Ovary (tissue), 3 donors: ENCODE results near the gene PTPRN2.

Experiments used
- EP300 ChIP-seq: sonication (generic); formaldehyde crosslinking; IDR thresholded peaks from one replicate; pipeline ENCODE4 v1.6.1; 2017; ENCODE audit warnings: antibody characterized with exemption
- POLR2A ChIP-seq: fragments of 450-650 bp; IDR thresholded peaks from one replicate; pipeline ENCODE4 v1.6.1; 2017; ENCODE audit warnings: antibody characterized with exemption, mild to moderate bottlenecking, moderate library complexity
- TF ChIP-seq, protein P1 (sequence below), 3 donors: fragments of 450-650 bp in 2 of 3; fragments of 200-600 bp in 1 of 3; IDR thresholded peaks; one replicate each; pipeline versions ENCODE4 v1.5.1 to v1.8.0; 2016 to 2022; ENCODE audit warnings: antibody characterized with exemption in 3 of 3, mild to moderate bottlenecking in 1 of 3
- donor health status: DM: no; HTN: no; CAD: no.

DNA sequence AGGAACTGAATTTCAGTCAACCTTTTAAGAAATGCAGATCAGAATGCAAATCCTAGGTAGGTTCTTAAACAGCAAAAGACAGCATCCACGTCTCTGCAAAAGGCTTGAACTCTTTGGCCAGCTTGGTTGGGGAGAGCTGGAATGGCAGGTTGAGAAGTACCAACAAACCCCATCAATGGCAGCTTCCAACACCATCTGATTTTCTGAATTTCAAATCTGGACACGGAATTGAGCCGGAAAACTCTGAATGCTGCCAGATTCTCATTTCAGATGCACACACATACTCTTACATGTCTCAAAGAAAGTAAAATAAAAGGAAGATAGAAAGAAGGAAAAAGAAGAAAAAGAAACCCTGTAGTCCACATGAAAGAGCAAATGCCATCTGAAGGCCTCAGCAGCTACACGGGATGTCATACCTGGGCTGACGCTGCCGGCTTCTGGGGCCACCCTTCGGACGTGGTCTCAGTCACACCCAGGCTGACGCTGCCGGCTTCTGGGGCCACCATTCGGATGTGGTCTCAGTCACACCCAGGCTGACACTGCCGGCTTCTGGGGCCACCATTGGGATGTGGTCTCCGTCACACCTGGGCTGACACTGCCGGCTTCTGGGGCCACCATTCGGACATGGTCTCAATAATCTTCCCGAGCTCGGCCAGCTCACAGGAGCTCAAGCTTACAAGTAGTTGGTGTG is 165.3 kb downstream of the PTPRN2 start:
- TF ChIP-seq, protein P1, sequence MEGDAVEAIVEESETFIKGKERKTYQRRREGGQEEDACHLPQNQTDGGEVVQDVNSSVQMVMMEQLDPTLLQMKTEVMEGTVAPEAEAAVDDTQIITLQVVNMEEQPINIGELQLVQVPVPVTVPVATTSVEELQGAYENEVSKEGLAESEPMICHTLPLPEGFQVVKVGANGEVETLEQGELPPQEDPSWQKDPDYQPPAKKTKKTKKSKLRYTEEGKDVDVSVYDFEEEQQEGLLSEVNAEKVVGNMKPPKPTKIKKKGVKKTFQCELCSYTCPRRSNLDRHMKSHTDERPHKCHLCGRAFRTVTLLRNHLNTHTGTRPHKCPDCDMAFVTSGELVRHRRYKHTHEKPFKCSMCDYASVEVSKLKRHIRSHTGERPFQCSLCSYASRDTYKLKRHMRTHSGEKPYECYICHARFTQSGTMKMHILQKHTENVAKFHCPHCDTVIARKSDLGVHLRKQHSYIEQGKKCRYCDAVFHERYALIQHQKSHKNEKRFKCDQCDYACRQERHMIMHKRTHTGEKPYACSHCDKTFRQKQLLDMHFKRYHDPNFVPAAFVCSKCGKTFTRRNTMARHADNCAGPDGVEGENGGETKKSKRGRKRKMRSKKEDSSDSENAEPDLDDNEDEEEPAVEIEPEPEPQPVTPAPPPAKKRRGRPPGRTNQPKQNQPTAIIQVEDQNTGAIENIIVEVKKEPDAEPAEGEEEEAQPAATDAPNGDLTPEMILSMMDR (IDR thresholded peaks at IDR 0.05), result no peak
- TF ChIP-seq EP300, result no peak
- no peak for TF ChIP-seq POLR2A
